Vagina (tissue), 2 donors: ENCODE data around the gene HBP1. TPM values are rescaled to one million over a fixed set of nuclear protein-coding genes. Genes with fewer than 3 reads are reported as not detected.

Experiments used
- DNase-seq, 2 donors: peaks; one replicate each; pipeline ENCODE4 v3.0.0-alpha.2; 2017; ENCODE audit errors: extremely low spot score in 2 of 2
- H3K27ac ChIP-seq: fragments of 200-600 bp; sonication (generic); one replicate; pipeline ENCODE4 v1.5.1; 2019
- H3K27me3 ChIP-seq: fragments of 200-600 bp; sonication (generic); one replicate; pipeline ENCODE4 v1.5.1; 2019
- H3K36me3 ChIP-seq, 2 donors: fragments of 200-600 bp; sonication (generic); one replicate each; pipeline ENCODE4 v1.5.1; 2017 to 2019
- H3K4me1 ChIP-seq: fragments of 200-600 bp; sonication (generic); one replicate; pipeline ENCODE4 v1.5.1; 2019
- H3K4me3 ChIP-seq, 2 donors: fragments of 200-600 bp; sonication (generic); 1 replicate in 1 of 2; 2 replicates in 1 of 2; pipeline ENCODE4 v1.5.1; 2016 to 2019
- H3K9me3 ChIP-seq: fragments of 200-600 bp; sonication (generic); one replicate; pipeline ENCODE4 v1.5.1; 2019
- CTCF ChIP-seq, 3 experiments: fragments of 450-650 bp in 2 of 3; fragments of 200-600 bp in 1 of 3; sonication (generic) in 1 of 3; IDR thresholded peaks; one replicate each; pipeline ENCODE4 v1.5.1; 2017 to 2019; ENCODE audit warnings: antibody characterized with exemption in 3 of 3, mild to moderate bottlenecking in 2 of 3, moderate library complexity in 2 of 3
- POLR2A ChIP-seq, 2 donors: fragments of 450-650 bp; IDR thresholded peaks; one replicate each; pipeline ENCODE4 v1.6.1; 2017; ENCODE audit warnings: antibody characterized with exemption in 2 of 2, mild to moderate bottlenecking in 2 of 2, moderate library complexity in 2 of 2
- POLR2AphosphoS5 ChIP-seq, 2 donors: sonication (generic); formaldehyde crosslinking; IDR thresholded peaks; one replicate each; pipeline ENCODE4 v1.9.0; 2017; ENCODE audit warnings: antibody characterized with exemption in 2 of 2, mild to moderate bottlenecking in 2 of 2, low read depth in 1 of 2; ENCODE audit not compliant: insufficient read depth in 1 of 2
- intact Hi-C: fragments of 100-400 bp; cut with DNase I; formaldehyde crosslinking; loops from one replicate; pipeline ENCODE4 v1.15.1; 2023
- total RNA-seq: library from RNA; depleted of rRNA; stranded (reverse); fragments of >200 nt; gene quantifications from one replicate; pipeline ENCODE4 v1.2.3, GENCODE V29; 2016

Gene HBP1
- total RNA-seq, 1 donor from 2014 or later: 91.3 TPM

- intact Hi-C loops: loop anchor here (10.0 kb wide), 1 partner anchor 203 kb away; no protein-coding TSS in a partner anchor
- TF ChIP-seq POLR2A (IDR thresholded peaks at IDR 0.05) (no peak), CTCF (IDR thresholded peaks at IDR 0.05) (no peak), POLR2AphosphoS5 (IDR thresholded peaks at IDR 0.05; ENCODE audit: insufficient read depth in 1 of 2, low read depth in 1 of 2) (no peak)
- H3K27me3 ChIP-seq: no peaks in the 10 kb centered on the region
- no peak overlapping the region for H3K27ac ChIP-seq
- no peak for DNase-seq
- H3K4me3 ChIP-seq: no peak overlapping the region
- no peaks in the 10 kb centered on the region for H3K9me3 ChIP-seq
- H3K36me3 ChIP-seq: no peaks in the 10 kb centered on the region
- no peaks in the 10 kb centered on the region for H3K4me1 ChIP-seq
Measured at GRCh38 chr7:107158028-107158427, 10.8 kb upstream of the HBP1 start.

- TF ChIP-seq CTCF (IDR thresholded peaks at IDR 0.05) (no peak), POLR2A (IDR thresholded peaks at IDR 0.05) (no peak), POLR2AphosphoS5 (IDR thresholded peaks at IDR 0.05; ENCODE audit: insufficient read depth in 1 of 2, low read depth in 1 of 2) (no peak)
Measured at GRCh38 chr7:107160389-107160788, 8.4 kb upstream of the HBP1 start.

GRCh38 chr7:107161415-107161814 is 7.4 kb upstream of the HBP1 start:
- DNase-seq: no peak
- no peak for TF ChIP-seq POLR2A (IDR thresholded peaks at IDR 0.05)
- no peak for TF ChIP-seq POLR2AphosphoS5 (IDR thresholded peaks at IDR 0.05; ENCODE audit: insufficient read depth in 1 of 2, low read depth in 1 of 2)
- TF ChIP-seq CTCF (IDR thresholded peaks at IDR 0.05): no peak
- Histone ChIP-seq H3K4me1 (no peaks in the 10 kb centered on the region), H3K9me3 (no peaks in the 10 kb centered on the region), H3K4me3 (no peak overlapping the region), H3K27ac (no peak overlapping the region), H3K27me3 (no peaks in the 10 kb centered on the region), H3K36me3 (no peaks in the 10 kb centered on the region)
- intact Hi-C loops: no loop called here

More at GRCh38 chr7:107160389-107160788, 8.4 kb upstream of the HBP1 start:
- intact Hi-C loops: no loop called here
- H3K27ac ChIP-seq: no peak overlapping the region
- no peaks in the 10 kb centered on the region for H3K36me3 ChIP-seq
- no peaks in the 10 kb centered on the region for H3K9me3 ChIP-seq
- no peak for DNase-seq
- no peaks in the 10 kb centered on the region for H3K4me1 ChIP-seq
- no peaks in the 10 kb centered on the region for H3K27me3 ChIP-seq
- no peak overlapping the region for H3K4me3 ChIP-seq

- intact Hi-C loops: no loop called here
- H3K9me3 ChIP-seq: no peaks in the 10 kb centered on the region
- no peak for TF ChIP-seq CTCF (IDR thresholded peaks at IDR 0.05)
- TF ChIP-seq POLR2AphosphoS5 (IDR thresholded peaks at IDR 0.05; ENCODE audit: insufficient read depth in 1 of 2, low read depth in 1 of 2): no peak
- no peak for TF ChIP-seq POLR2A (IDR thresholded peaks at IDR 0.05)
Measured at GRCh38 chr7:107162475-107162874, 6.3 kb upstream of the HBP1 start.

GRCh38 chr7:107164092-107164491 is 4.7 kb upstream of the HBP1 start:
- no peak for DNase-seq
- Histone ChIP-seq H3K9me3 (no peaks in the 10 kb centered on the region), H3K4me3 (no peak overlapping the region), H3K27ac (no peak overlapping the region), H3K27me3 (no peaks in the 10 kb centered on the region), H3K4me1 (no peaks in the 10 kb centered on the region), H3K36me3 (no peaks in the 10 kb centered on the region)
- TF ChIP-seq CTCF (IDR thresholded peaks at IDR 0.05): no peak
- TF ChIP-seq POLR2AphosphoS5 (IDR thresholded peaks at IDR 0.05; ENCODE audit: insufficient read depth in 1 of 2, low read depth in 1 of 2): no peak
- no peak for TF ChIP-seq POLR2A (IDR thresholded peaks at IDR 0.05)
- intact Hi-C loops: no loop called here

More at GRCh38 chr7:107162475-107162874, 6.3 kb upstream of the HBP1 start:
- Histone ChIP-seq H3K36me3 (no peaks in the 10 kb centered on the region), H3K27ac (no peak overlapping the region), H3K4me1 (no peaks in the 10 kb centered on the region), H3K27me3 (no peaks in the 10 kb centered on the region), H3K4me3 (no peak overlapping the region)
- no peak for DNase-seq
